K562 (cell line): ENCODE results near the gene SCML2. TPM values are rescaled to one million over a fixed set of nuclear protein-coding genes. Genes with fewer than 3 reads are reported as not detected.

Experiments
- CC2D1A ChIP-seq: fragments of 450-650 bp; IDR thresholded peaks from 2 replicates; pipeline ENCODE4 v1.6.1; 2017; ENCODE audit warnings: mild to moderate bottlenecking
- CEBPZ ChIP-seq: fragments of 150-350 bp; IDR thresholded peaks from 2 replicates; pipeline ENCODE4 v1.6.1; 2014; ENCODE audit warnings: low read depth, mild to moderate bottlenecking, low read length, borderline replicate concordance
- CREB3L1 ChIP-seq: fragments of 450-650 bp; IDR thresholded peaks from 2 replicates; pipeline ENCODE4 v1.6.1; 2014; ENCODE audit warnings: low read depth, mild to moderate bottlenecking, moderate library complexity, borderline replicate concordance
- FOXA3 ChIP-seq, 2 experiments: fragments of 450-650 bp in 1 of 2; sonication (generic) in 1 of 2; formaldehyde crosslinking; IDR thresholded peaks in 1 of 2; conservative IDR thresholded peaks in 1 of 2; 2 replicates each; pipeline versions ENCODE4 v1.4.0 to v1.8.0; 2020 to 2022; ENCODE audit warnings: mild to moderate bottlenecking in 2 of 2, missing genetic modification reagents in 1 of 2
- FOXJ3 ChIP-seq: sonication (generic); formaldehyde crosslinking; IDR thresholded peaks from 2 replicates; pipeline ENCODE4 v1.4.0; 2020; ENCODE audit warnings: mild to moderate bottlenecking, missing genetic modification reagents
- HMGN3 ChIP-seq: IDR thresholded peaks from 2 replicates; pipeline ENCODE4 v1.6.1; 2011; ENCODE audit warnings: borderline replicate concordance, low read depth, mild to moderate bottlenecking, mixed read lengths, low read length; ENCODE audit not compliant: insufficient read length; ENCODE audit errors: extremely low read depth
- JUNB ChIP-seq: fragments of 450-650 bp; formaldehyde crosslinking; conservative IDR thresholded peaks from 2 replicates; pipeline ENCODE4 v1.4.0; 2020; ENCODE audit warnings: mild to moderate bottlenecking
- L3MBTL2 ChIP-seq: fragments of 450-650 bp; IDR thresholded peaks from 2 replicates; pipeline ENCODE4 v1.6.1; 2016; ENCODE audit warnings: mild to moderate bottlenecking, moderate library complexity
- MAZ ChIP-seq, 2 experiments: fragments of 450-650 bp in 1 of 2; sonication (generic) in 1 of 2; formaldehyde crosslinking; IDR thresholded peaks in 1 of 2; conservative IDR thresholded peaks in 1 of 2; 2 replicates each; pipeline versions ENCODE4 v1.4.0 to v1.5.0; 2020; ENCODE audit warnings: mild to moderate bottlenecking in 1 of 2, missing genetic modification reagents in 1 of 2
- MTA2 ChIP-seq: fragments of 450-650 bp; IDR thresholded peaks from 2 replicates; pipeline ENCODE4 v1.6.1; 2016; ENCODE audit warnings: low read depth
- MXD1 ChIP-seq: fragments of 250-450 bp; sonication (Bioruptor Pico); IDR thresholded peaks from 2 replicates; pipeline ENCODE4 v1.8.0; 2021; ENCODE audit warnings: borderline replicate concordance, mild to moderate bottlenecking, moderate library complexity; ENCODE audit not compliant: poor library complexity, severe bottlenecking
- MYC ChIP-seq, 2 experiments: fragments of 250-450 bp in 1 of 2; sonication (Bioruptor Pico) in 1 of 2; IDR thresholded peaks; 2 replicates each; pipeline versions ENCODE4 v1.5.1 to v1.6.1; 2012 to 2021; ENCODE audit warnings: low read depth in 2 of 2, borderline replicate concordance in 1 of 2, improper control_type of control experiment in 1 of 2, low read length in 1 of 2, mild to moderate bottlenecking in 1 of 2, moderate library complexity in 1 of 2
- NFE2 ChIP-seq: IDR thresholded peaks from 2 replicates; pipeline ENCODE4 v1.6.1; 2014; ENCODE audit warnings: antibody characterized with exemption, low read depth
- SIN3B ChIP-seq: fragments of 450-650 bp; IDR thresholded peaks from 2 replicates; pipeline ENCODE4 v1.6.1; 2017; ENCODE audit warnings: low read depth, mild to moderate bottlenecking, moderate library complexity
- SNRNP70 ChIP-seq: fragments of 200-400 bp; formaldehyde crosslinking; optimal IDR thresholded peaks from 2 replicates; pipeline ENCODE3; 2017; ENCODE audit warnings: low read depth, low read length
- USF1 ChIP-seq: sonication (generic); formaldehyde crosslinking; IDR thresholded peaks from 2 replicates; pipeline ENCODE4 v1.9.0; 2022; ENCODE audit warnings: mild to moderate bottlenecking, missing genetic modification reagents
- ZNF146 ChIP-seq: IDR thresholded peaks from one replicate; pipeline ENCODE4 v1.6.1; 2018; ENCODE audit warnings: missing compliant biosample characterization; ENCODE audit not compliant: unreplicated experiment
- ZNF280B ChIP-seq: fragments of 250-450 bp; sonication (Bioruptor Pico); IDR thresholded peaks from 2 replicates; pipeline ENCODE4 v1.5.1; 2021; ENCODE audit warnings: mild to moderate bottlenecking
- polyA plus RNA-seq, 8 experiments: library from polyadenylated mRNA; depleted of rRNA in 4 of 8; stranded (reverse) in 5 of 8; unstranded in 3 of 8; fragments of >200 nt; fragmentation: Nextera tagmentation in 2 of 8; fragmentation: Illumina TruSeq in 1 of 8; extraction: Ambion mirVana in 2 of 8; extraction: Trizol in 1 of 8; gene quantifications; 2 replicates each; pipeline versions ENCODE4 v1.2.1 to v1.2.3, GENCODE V29; 2011 to 2014; ENCODE audit warnings: inconsistent platforms in 1 of 8, missing spikeins in 1 of 8
- total RNA-seq, 7 experiments: library from RNA; depleted of rRNA in 6 of 7; stranded (reverse); fragments of >200 nt in 6 of 7; fragmentation: Illumina TruSeq in 2 of 7; extraction: Trizol in 2 of 7; gene quantifications; 2 replicates each; pipeline versions ENCODE4 v1.2.1 to v1.2.3, GENCODE V29; 2011 to 2021; ENCODE audit warnings: low replicate concordance in 1 of 7

Gene SCML2
- total and polyA plus RNA-seq, 9 of the 15 experiments (the other 6 are each of a cell fraction or from before 2014, with no cell fraction given), result 15.1 to 30.8 (median 22.9) TPM

- TF ChIP-seq USF1 (no peak), L3MBTL2 (peak; percentile 98), SNRNP70 (no peak), NFE2 (no peak), MYC (IDR thresholded peaks at IDR 0.05; ENCODE audit: low read depth, low read length) (peak; percentile 90), MYC (CRISPR knock-in tag; IDR thresholded peaks at IDR 0.05; ENCODE audit: borderline replicate concordance, low read depth) (no peak), MAZ (CRISPR knock-in tag; conservative IDR thresholded peaks at IDR 0.05 in 1 of 2, IDR thresholded peaks at IDR 0.05 in 1 of 2) (no peak), MTA2 (no peak), SIN3B (no peak), JUNB (CRISPR knock-in tag) (no peak), ZNF280B (CRISPR knock-in tag) (no peak), HMGN3 (peak; percentile 93), CEBPZ (no peak), CC2D1A (no peak), FOXJ3 (CRISPR knock-in tag) (no peak), MXD1 (CRISPR knock-in tag) (no peak), CREB3L1 (peak; percentile 81), ZNF146 (CRISPR knock-in tag) (no peak), FOXA3 (CRISPR knock-in tag; conservative IDR thresholded peaks at IDR 0.05 in 1 of 2, IDR thresholded peaks at IDR 0.05 in 1 of 2) (no peak)
These were observed at the start of gene SCML2 (continued) for GRCh38 chrX:18354369-18355223.
